NT2/D1 (cell line): Measurements from ENCODE around the gene ZNF629.

Source experiments
- SUZ12 ChIP-seq: IDR thresholded peaks from 2 replicates; pipeline ENCODE4 v1.6.1; 2011; ENCODE audit not compliant: insufficient read length, insufficient read depth; ENCODE audit errors: extremely low read depth
- YY1 ChIP-seq: IDR thresholded peaks from 2 replicates; pipeline ENCODE4 v1.6.1; 2011; ENCODE audit not compliant: insufficient read length, insufficient read depth
- ZNF274 ChIP-seq: IDR thresholded peaks from 2 replicates; pipeline ENCODE4 v1.6.1; 2011; ENCODE audit warnings: mild to moderate bottlenecking, low read depth, low read length

DNA sequence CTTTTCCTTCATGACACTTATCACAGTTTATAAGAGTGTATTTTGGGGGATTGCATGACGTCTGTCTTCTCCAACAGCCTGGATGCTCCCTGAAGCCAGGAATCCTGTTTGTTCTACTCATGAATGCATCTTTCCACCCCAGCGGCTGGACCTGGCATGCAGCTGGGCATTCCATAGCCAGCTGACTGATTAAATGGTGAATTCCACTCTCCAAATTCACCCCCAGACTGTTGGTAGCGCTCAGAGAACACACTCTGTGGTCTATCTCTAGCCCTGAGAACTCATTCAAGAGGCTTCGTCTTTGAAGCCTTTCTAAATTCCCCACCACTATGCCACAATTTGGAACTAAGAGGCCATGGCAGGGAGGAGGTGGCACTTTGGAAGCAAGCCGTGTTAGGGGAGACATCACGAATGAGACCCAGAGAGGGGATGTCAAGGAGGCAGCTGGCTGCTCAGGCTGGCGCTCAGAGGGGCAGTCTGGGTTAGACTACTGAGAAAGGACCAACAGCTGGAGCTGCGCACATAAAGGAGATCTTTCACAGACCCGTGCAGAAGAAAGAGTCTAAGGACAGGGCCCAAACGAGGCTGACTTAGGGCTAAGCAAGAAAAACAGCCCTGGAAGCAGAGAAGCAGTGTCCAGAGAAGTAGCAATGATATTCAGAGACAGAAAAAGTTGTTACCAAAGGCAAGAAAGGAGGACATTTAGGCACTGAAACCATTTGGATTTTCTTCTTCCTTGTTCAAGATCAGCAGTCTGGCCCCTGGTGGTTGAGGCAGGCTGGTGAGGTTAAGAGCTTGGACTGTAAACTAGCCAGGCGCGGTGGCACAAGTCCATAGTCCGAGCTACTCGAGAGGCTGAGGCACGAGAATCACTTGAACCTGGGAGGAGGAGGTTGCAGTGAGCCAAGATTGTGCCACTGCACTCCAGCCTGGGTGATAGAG lies 42.4 kb upstream of the ZNF629 start:
- no peak for TF ChIP-seq ZNF274
- no peak for TF ChIP-seq YY1
- TF ChIP-seq SUZ12, result no peak
